H9 (cell line): ENCODE measurements around the gene EPB41L2. TPM values are rescaled to one million over a fixed set of nuclear protein-coding genes. Genes with fewer than 3 reads are reported as not detected.

Experiments used
- DNase-seq: peaks from one replicate; pipeline ENCODE4 v3.0.0-alpha.2; 2017
- H2AFZ ChIP-seq: one replicate; pipeline ENCODE4 v1.6.1; 2013; ENCODE audit warnings: mild to moderate bottlenecking, low read length, control low read depth, moderate library complexity
- H2AK5ac ChIP-seq: 2 replicates; pipeline ENCODE4 v1.6.1; 2013; ENCODE audit warnings: low read length, control low read depth, mixed read lengths; ENCODE audit not compliant: insufficient read length
- H2BK120ac ChIP-seq: one replicate; pipeline ENCODE4 v1.6.1; 2013; ENCODE audit warnings: low read depth, mild to moderate bottlenecking, low read length, control low read depth, inconsistent platforms; ENCODE audit not compliant: poor library complexity, severe bottlenecking
- H2BK12ac ChIP-seq: 2 replicates; pipeline ENCODE4 v1.6.1; 2013; ENCODE audit warnings: low read length, control low read depth, mixed read lengths, low read depth; ENCODE audit not compliant: insufficient read length
- H2BK15ac ChIP-seq: 2 replicates; pipeline ENCODE4 v1.6.1; 2013; ENCODE audit warnings: low read depth, low read length, control low read depth
- H2BK20ac ChIP-seq: one replicate; pipeline ENCODE4 v1.6.1; 2013; ENCODE audit warnings: low read depth, mild to moderate bottlenecking, low read length, control low read depth, inconsistent platforms; ENCODE audit not compliant: poor library complexity, severe bottlenecking
- H2BK5ac ChIP-seq: 2 replicates; pipeline ENCODE4 v1.6.1; 2013; ENCODE audit warnings: low read length, control low read depth, mixed read lengths; ENCODE audit not compliant: insufficient read length
- H3K14ac ChIP-seq: 2 replicates; pipeline ENCODE4 v1.6.1; 2013; ENCODE audit warnings: low read length, control low read depth; ENCODE audit not compliant: insufficient read depth
- H3K18ac ChIP-seq: 2 replicates; pipeline ENCODE4 v1.6.1; 2013; ENCODE audit warnings: low read depth, mild to moderate bottlenecking, mixed read lengths, low read length, control low read depth; ENCODE audit not compliant: insufficient read length
- H3K23ac ChIP-seq: 2 replicates; pipeline ENCODE4 v1.6.1; 2013; ENCODE audit warnings: low read length, control low read depth, mixed read lengths, low read depth; ENCODE audit not compliant: insufficient read length
- H3K23me2 ChIP-seq: 2 replicates; pipeline ENCODE4 v1.6.1; 2013; ENCODE audit warnings: low read depth, mild to moderate bottlenecking, mixed read lengths, low read length, control low read depth; ENCODE audit not compliant: insufficient read length, poor library complexity, severe bottlenecking
- H3K27ac ChIP-seq: 2 replicates; pipeline ENCODE4 v1.5.1; 2013; ENCODE audit warnings: low read length, control low read depth, mixed read lengths, low read depth; ENCODE audit not compliant: insufficient read length
- H3K27me3 ChIP-seq: 2 replicates; pipeline ENCODE4 v1.6.1; 2013; ENCODE audit warnings: low read length, control low read depth, inconsistent platforms; ENCODE audit not compliant: insufficient read depth
- H3K4ac ChIP-seq: 2 replicates; pipeline ENCODE4 v1.6.1; 2013; ENCODE audit warnings: low read depth, mild to moderate bottlenecking, control low read depth, inconsistent platforms, low read length, moderate library complexity
- H3K4me1 ChIP-seq: 2 replicates; pipeline ENCODE4 v1.6.1; 2013; ENCODE audit warnings: low read length, control low read depth, inconsistent platforms; ENCODE audit not compliant: insufficient read depth
- H3K4me2 ChIP-seq: 2 replicates; pipeline ENCODE4 v1.6.1; 2013; ENCODE audit warnings: low read length, control low read depth, mixed read lengths; ENCODE audit not compliant: insufficient read length, insufficient read depth
- H3K56ac ChIP-seq: 2 replicates; pipeline ENCODE4 v1.6.1; 2013; ENCODE audit warnings: low read depth, mild to moderate bottlenecking, mixed read lengths, low read length, control low read depth; ENCODE audit not compliant: insufficient read length
- H3K79me1 ChIP-seq: 2 replicates; pipeline ENCODE4 v1.6.1; 2013; ENCODE audit warnings: low read depth, mild to moderate bottlenecking, moderate library complexity, low read length, control low read depth, inconsistent platforms; ENCODE audit not compliant: insufficient read depth, poor library complexity, severe bottlenecking
- H3K79me2 ChIP-seq: 2 replicates; pipeline ENCODE4 v1.6.1; 2013; ENCODE audit warnings: low read length, control low read depth, inconsistent platforms; ENCODE audit not compliant: insufficient read depth
- H3K9ac ChIP-seq: 2 replicates; pipeline ENCODE4 v1.6.1; 2013; ENCODE audit warnings: low read length, control low read depth, mixed read lengths; ENCODE audit not compliant: insufficient read length; ENCODE audit errors: extremely low read depth
- H3K9me3 ChIP-seq: one replicate; pipeline ENCODE4 v1.6.1; 2013; ENCODE audit warnings: low read depth, low read length, inconsistent platforms; ENCODE audit not compliant: control insufficient read depth
- H3T11ph ChIP-seq: one replicate; pipeline ENCODE4 v1.6.1; 2013; ENCODE audit warnings: mild to moderate bottlenecking, low read length, control low read depth, inconsistent platforms
- H4K20me1 ChIP-seq: one replicate; pipeline ENCODE4 v1.6.1; 2013; ENCODE audit not compliant: control insufficient read depth, insufficient read length, insufficient read depth
- H4K5ac ChIP-seq: 2 replicates; pipeline ENCODE4 v1.6.1; 2013; ENCODE audit warnings: low read depth, mild to moderate bottlenecking, mixed read lengths, low read length, control low read depth; ENCODE audit not compliant: insufficient read length
- H4K8ac ChIP-seq: replicated peaks from 2 replicates; pipeline ENCODE4 v1.6.1; 2013; ENCODE audit warnings: low read length, control low read depth, mixed read lengths, low read depth; ENCODE audit not compliant: insufficient read length
- H4K91ac ChIP-seq: 2 replicates; pipeline ENCODE4 v1.6.1; 2013; ENCODE audit warnings: low read depth, mild to moderate bottlenecking, moderate library complexity, mixed read lengths, low read length, control low read depth; ENCODE audit not compliant: insufficient read length
- H3K27ac Mint-ChIP-seq, 3 experiments: 2 replicates in 2 of 3; 3 replicates in 1 of 3; pipeline ENCODE4 v1.8.0; 2020 to 2021; ENCODE audit warnings: mixed read lengths in 3 of 3, mild to moderate bottlenecking in 1 of 3, moderate library complexity in 1 of 3
- H3K27me3 Mint-ChIP-seq: 2 replicates; pipeline ENCODE4 v1.8.0; 2021; ENCODE audit warnings: low read depth, mild to moderate bottlenecking, moderate library complexity, mixed read lengths
- H3K36me3 Mint-ChIP-seq, 3 experiments: 2 replicates in 2 of 3; 3 replicates in 1 of 3; pipeline ENCODE4 v1.8.0; 2020 to 2021; ENCODE audit warnings: low read depth in 3 of 3, mixed read lengths in 3 of 3; ENCODE audit not compliant: insufficient read depth in 1 of 3
- H3K4me1 Mint-ChIP-seq, 2 experiments: 2 replicates each; pipeline ENCODE4 v1.8.0; 2020; ENCODE audit warnings: mixed read lengths in 2 of 2
- H3K4me3 Mint-ChIP-seq, 2 experiments: 2 replicates in 1 of 2; 3 replicates in 1 of 2; pipeline ENCODE4 v1.8.0; 2020 to 2021; ENCODE audit warnings: mild to moderate bottlenecking in 2 of 2, mixed read lengths in 2 of 2, moderate library complexity in 1 of 2
- H3K9me3 Mint-ChIP-seq, 2 experiments: 2 replicates in 1 of 2; 3 replicates in 1 of 2; pipeline ENCODE4 v1.8.0; 2020; ENCODE audit warnings: mild to moderate bottlenecking in 2 of 2, mixed read lengths in 2 of 2, moderate library complexity in 1 of 2
- CTCF ChIP-seq: fragments of 200-600 bp; sonication (generic); conservative IDR thresholded peaks from 3 replicates; pipeline ENCODE4 v1.8.0; 2021; ENCODE audit warnings: antibody characterized with exemption, mild to moderate bottlenecking
- WGBS: extraction: QIAGEN DNeasy Blood & Tissue Kit; methylation state at CpG from one replicate; pipeline ENCODE4 v1.1.7; 2013; ENCODE audit warnings: missing lambda C conversion rate, low lambda C conversion rate, mixed read lengths; ENCODE audit not compliant: insufficient read length; ENCODE audit errors: extremely low coverage; 5-methylcytosine and 5-hydroxymethylcytosine counted together
- total RNA-seq: library from RNA; stranded (reverse); gene quantifications from 2 replicates; pipeline ENCODE4 v1.2.1, GENCODE V29; 2021

The EPB41L2 gene
- total RNA-seq, 1 experiment from 2014 or later: 90.2 TPM

DNA sequence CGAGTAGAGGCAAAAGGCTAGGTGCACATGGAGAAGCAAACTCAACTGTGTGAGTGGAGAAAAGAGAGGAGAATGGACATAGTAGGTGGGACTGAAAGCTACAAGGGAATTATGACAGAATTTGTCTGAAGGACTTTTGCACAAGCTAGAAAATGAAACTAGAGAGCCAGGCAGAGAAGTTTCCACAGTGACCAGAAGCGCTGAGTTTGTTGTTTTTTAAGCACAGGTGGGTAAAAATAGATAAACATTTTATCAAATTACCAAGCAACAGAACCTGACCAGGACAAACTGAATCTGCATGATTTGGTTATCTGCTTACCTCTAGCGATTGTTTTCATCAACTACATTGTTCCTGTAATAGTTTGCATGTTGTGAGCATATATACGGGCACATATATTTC lies 197.3 kb downstream of the EPB41L2 start:
- Histone ChIP-seq H3K79me2 (no peaks in the 10 kb centered on the region; the same call in 1 of the 2 replicates), H3K79me1 (no peaks in the 10 kb centered on the region), H3K18ac (no peak overlapping the region), H3K23me2 (no peaks in the 10 kb centered on the region), H2BK5ac (no peak overlapping the region), H3K27ac (no peak overlapping the region), H2AK5ac (no peak overlapping the region), H2BK120ac (no peak overlapping the region), H3K4ac (no peak overlapping the region), H3K4me1 (no peaks in the 10 kb centered on the region), H3K27me3 (no peaks in the 10 kb centered on the region), H2AFZ (no peak overlapping the region), H3T11ph (no peak overlapping the region), H2BK20ac (no peak overlapping the region), H4K5ac (no peak overlapping the region), H4K91ac (no peak overlapping the region), H3K9ac (no peak overlapping the region), H3K56ac (no peak overlapping the region), H2BK15ac (no peak overlapping the region), H3K4me2 (no peak overlapping the region), H2BK12ac (no peak overlapping the region), H3K23ac (no peak overlapping the region), H3K9me3 (no peaks in the 10 kb centered on the region), H4K8ac (no peak overlapping the region), H3K14ac (no peak overlapping the region), H4K20me1 (no peaks in the 10 kb centered on the region)
- H3K4me1 Mint-ChIP-seq: peaks cover 16 to 22% of the 10 kb centered on the region in 2 experiments; a peak in 3 of 4 replicates
- TF ChIP-seq CTCF: no peak
- WGBS: no CpG with 5 or more reads among the region's 4 CpGs
- H3K36me3 Mint-ChIP-seq: peaks cover 14 to 20% (median 16%) of the 10 kb centered on the region in 3 experiments; a peak in 6 of 7 replicates
- no peaks in the 10 kb centered on the region for H3K9me3 Mint-ChIP-seq
- no peak for DNase-seq
- no peak overlapping the region for H3K4me3 Mint-ChIP-seq
- H3K27ac Mint-ChIP-seq: no peak overlapping the region
- H3K27me3 Mint-ChIP-seq: no peaks in the 10 kb centered on the region
